ENCODE data around the gene NDUFS2. TPM values are rescaled to one million over a fixed set of nuclear protein-coding genes. Genes with fewer than 3 reads are reported as not detected.

The NDUFS2 gene
- total RNA-seq, 1 donor from 2014 or later, result 89.6 TPM

GRCh38 chr1:161164901-161165610, 37.1 kb upstream of the NDUFS2 start:
- Mint-ChIP-seq H3K4me1 (peaks cover 49% of the 10 kb centered on the region), H3K4me3 (peak overlapping the region; percentile 83), H3K27me3 (no peaks in the 10 kb centered on the region), H3K9me3 (no peaks in the 10 kb centered on the region), H3K27ac (peak overlapping the region; percentile 98), H3K36me3 (ENCODE audit: low read depth) (peaks cover 44% of the 10 kb centered on the region)
- intact Hi-C loops (cut with micrococcal nuclease), result no loop called here
- peak; percentile 65 for DNase-seq

- H3K4me1 Mint-ChIP-seq, result peaks cover 45% of the 10 kb centered on the region
- H3K9me3 Mint-ChIP-seq, result no peaks in the 10 kb centered on the region
Measured at GRCh38 chr1:161165742-161166668, 36.2 kb upstream of the NDUFS2 start, which contains the start of gene PPOX. TSS of gene PPOX (plus strand) at chr1:161166426. CDS start at chr1:161166848, 422 bp downstream.

DNA sequence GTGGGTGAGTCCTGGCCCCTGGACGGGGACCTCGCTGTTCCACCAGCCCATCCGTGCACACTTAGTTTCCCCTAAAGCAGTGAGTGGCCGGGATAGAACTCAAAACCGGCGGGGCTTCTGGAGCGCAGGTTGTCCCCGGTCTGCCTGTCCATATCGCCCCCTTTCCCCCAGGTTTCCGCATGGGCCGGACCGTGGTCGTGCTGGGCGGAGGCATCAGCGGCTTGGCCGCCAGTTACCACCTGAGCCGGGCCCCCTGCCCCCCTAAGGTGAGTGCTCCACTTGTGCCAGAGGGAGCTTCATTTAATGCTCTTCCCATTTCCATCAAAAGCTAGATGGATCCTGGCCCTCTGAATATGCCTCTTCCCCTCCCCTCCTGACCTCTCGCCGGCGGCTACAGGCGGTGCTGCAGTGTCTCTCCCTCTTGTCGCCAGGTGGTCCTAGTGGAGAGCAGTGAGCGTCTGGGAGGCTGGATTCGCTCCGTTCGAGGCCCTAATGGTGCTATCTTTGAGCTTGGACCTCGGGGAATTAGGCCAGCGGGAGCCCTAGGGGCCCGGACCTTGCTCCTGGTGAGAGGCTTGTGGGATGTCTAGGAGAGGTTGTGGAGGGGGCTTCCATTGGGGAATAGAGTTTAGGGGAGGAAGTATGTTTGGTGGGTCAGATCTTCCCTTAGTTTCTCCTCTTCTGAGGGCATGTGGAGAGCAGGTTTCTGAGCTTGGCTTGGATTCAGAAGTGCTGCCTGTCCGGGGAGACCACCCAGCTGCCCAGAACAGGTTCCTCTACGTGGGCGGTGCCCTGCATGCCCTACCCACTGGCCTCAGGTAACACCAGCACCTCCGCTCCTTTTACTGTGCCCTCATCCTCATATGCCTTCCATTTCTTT, 35.3 kb upstream of the NDUFS2 start:
- no peak for DNase-seq
- Mint-ChIP-seq H3K36me3 (ENCODE audit: low read depth) (peaks cover 49% of the 10 kb centered on the region), H3K27me3 (no peaks in the 10 kb centered on the region), H3K4me3 (peak overlapping the region; percentile 83), H3K4me1 (peaks cover 39% of the 10 kb centered on the region), H3K27ac (peak overlapping the region; percentile 98), H3K9me3 (no peaks in the 10 kb centered on the region)
- intact Hi-C loops (cut with micrococcal nuclease), result loop anchor here (1.0 to 2.0 kb wide), 4 partner anchors 10 to 35 kb away; partner anchors contain the start of genes B4GALT3, DEDD and UFC1

More at GRCh38 chr1:161165742-161166668, 36.2 kb upstream of the NDUFS2 start, which contains the start of gene PPOX:
- Mint-ChIP-seq H3K36me3 (ENCODE audit: low read depth) (peaks cover 48% of the 10 kb centered on the region), H3K27ac (peak within 1 kb of the TSS; percentile 98), H3K4me3 (peak within 1 kb of the TSS; percentile 83), H3K27me3 (no peaks in the 10 kb centered on the region)
- intact Hi-C loops (cut with micrococcal nuclease), result loop anchor here (1.0 to 2.0 kb wide), 4 partner anchors 11 to 34 kb away; partner anchors contain the start of genes B4GALT3, DEDD and UFC1
- peak; percentile 98 for DNase-seq

GRCh38 chr1:161168906-161169305, 33.3 kb upstream of the NDUFS2 start:
- no peaks in the 10 kb centered on the region for H3K27me3 Mint-ChIP-seq
- peaks cover 50% of the 10 kb centered on the region for H3K36me3 Mint-ChIP-seq (ENCODE audit: low read depth)
- no peaks in the 10 kb centered on the region for H3K9me3 Mint-ChIP-seq
- no peak overlapping the region for H3K4me3 Mint-ChIP-seq
- no peak for DNase-seq
- intact Hi-C loops (cut with micrococcal nuclease), result no loop called here
- H3K4me1 Mint-ChIP-seq, result peaks cover 37% of the 10 kb centered on the region
- H3K27ac Mint-ChIP-seq, result peak overlapping the region; percentile 37

GRCh38 chr1:161171191-161171590, 31.0 kb upstream of the NDUFS2 start:
- H3K4me3 Mint-ChIP-seq, result no peak overlapping the region
- H3K9me3 Mint-ChIP-seq, result no peaks in the 10 kb centered on the region
- H3K27me3 Mint-ChIP-seq, result no peaks in the 10 kb centered on the region
- no peak for DNase-seq
- H3K36me3 Mint-ChIP-seq (ENCODE audit: low read depth), result peaks cover 59% of the 10 kb centered on the region
- peaks cover 40% of the 10 kb centered on the region for H3K4me1 Mint-ChIP-seq
- no peak overlapping the region for H3K27ac Mint-ChIP-seq
- intact Hi-C loops (cut with micrococcal nuclease), result no loop called here

DNA sequence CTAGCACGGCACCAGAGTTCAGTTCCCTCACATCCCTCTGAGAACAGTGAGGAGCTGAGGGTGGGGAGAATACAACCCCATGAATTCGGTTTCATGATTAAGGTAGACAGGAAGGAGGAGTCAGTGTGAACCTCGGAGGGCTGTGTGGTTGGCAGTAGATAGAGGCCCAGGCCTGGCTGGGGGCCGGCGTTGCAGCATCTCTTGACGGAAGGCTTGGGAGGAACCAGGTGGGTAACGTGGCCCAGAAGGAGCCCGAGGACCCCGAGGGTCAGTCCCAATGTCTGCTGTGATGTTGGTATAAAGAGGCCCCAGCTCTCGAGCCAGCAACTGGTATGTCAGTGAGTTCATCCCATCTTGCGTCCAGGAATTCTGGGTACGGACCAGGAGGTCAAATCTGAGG, 30.5 kb upstream of the NDUFS2 start:
- H3K9me3 Mint-ChIP-seq, result no peaks in the 10 kb centered on the region

GRCh38 chr1:161172349-161172748, 29.8 kb upstream of the NDUFS2 start:
- intact Hi-C loops (cut with micrococcal nuclease), result no loop called here
- Mint-ChIP-seq H3K27ac (no peak overlapping the region), H3K4me1 (peaks cover 42% of the 10 kb centered on the region), H3K27me3 (no peaks in the 10 kb centered on the region), H3K9me3 (no peaks in the 10 kb centered on the region), H3K4me3 (no peak overlapping the region), H3K36me3 (ENCODE audit: low read depth) (peaks cover 65% of the 10 kb centered on the region)
- DNase-seq, result no peak

More for the DNA sequence above, 30.5 kb upstream of the NDUFS2 start:
- Mint-ChIP-seq H3K27ac (no peak overlapping the region), H3K4me1 (peaks cover 44% of the 10 kb centered on the region), H3K4me3 (no peak overlapping the region), H3K27me3 (no peaks in the 10 kb centered on the region), H3K36me3 (ENCODE audit: low read depth) (peaks cover 63% of the 10 kb centered on the region)
- intact Hi-C loops (cut with micrococcal nuclease), result no loop called here
- DNase-seq, result no peak

GRCh38 chr1:161172776-161173376, 29.3 kb upstream of the NDUFS2 start:
- Mint-ChIP-seq H3K4me1 (peaks cover 45% of the 10 kb centered on the region), H3K36me3 (ENCODE audit: low read depth) (peaks cover 65% of the 10 kb centered on the region), H3K27me3 (no peaks in the 10 kb centered on the region), H3K9me3 (no peaks in the 10 kb centered on the region), H3K27ac (no peak overlapping the region), H3K4me3 (no peak overlapping the region)
- intact Hi-C loops (cut with micrococcal nuclease), result no loop called here
- no peak for DNase-seq

DNA sequence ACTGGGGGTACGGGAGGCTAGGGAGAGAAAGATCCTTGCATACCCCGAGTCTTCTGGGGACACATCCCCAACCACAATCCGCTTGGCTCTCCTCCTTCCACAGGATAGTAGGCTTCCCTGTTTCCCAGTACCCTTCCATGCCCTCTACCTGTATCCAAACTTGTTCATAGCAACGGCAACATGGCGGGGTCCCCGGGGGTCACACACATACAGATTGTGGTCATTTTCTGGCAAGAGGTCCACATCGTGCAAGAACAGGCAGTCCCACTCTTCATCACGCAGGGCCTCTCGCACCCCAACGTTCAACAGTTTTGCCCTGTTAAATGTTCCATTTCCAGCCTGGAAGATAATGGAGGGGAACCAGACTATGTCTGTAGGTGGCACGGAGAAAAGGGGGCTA, 28.5 kb upstream of the NDUFS2 start:
- Mint-ChIP-seq H3K27ac (no peak overlapping the region), H3K4me1 (peaks cover 47% of the 10 kb centered on the region), H3K27me3 (no peaks in the 10 kb centered on the region), H3K9me3 (no peaks in the 10 kb centered on the region), H3K4me3 (no peak overlapping the region), H3K36me3 (ENCODE audit: low read depth) (peaks cover 65% of the 10 kb centered on the region)
- intact Hi-C loops (cut with micrococcal nuclease), result no loop called here
- no peak for DNase-seq

DNA sequence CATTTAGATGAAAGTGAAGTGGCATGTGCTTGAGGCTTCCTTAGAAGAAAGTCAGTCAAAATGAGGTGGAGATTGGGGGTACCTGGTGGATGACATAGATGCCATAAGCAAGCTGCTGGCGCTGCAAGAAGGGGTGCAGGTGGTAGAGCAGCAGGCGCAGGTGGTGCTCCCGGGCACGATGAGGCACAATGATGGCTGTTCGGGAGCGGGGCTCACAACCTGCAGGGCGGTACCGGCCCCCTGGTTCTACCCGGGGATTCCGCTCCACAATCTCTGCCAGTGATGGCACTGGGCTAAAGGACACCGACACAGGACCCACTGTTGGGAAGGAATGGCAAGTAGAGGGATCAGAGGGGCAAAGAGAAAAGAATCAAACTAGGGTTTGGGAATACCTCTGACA, 27.3 kb upstream of the NDUFS2 start:
- intact Hi-C loops (cut with micrococcal nuclease), result no loop called here
- H3K27me3 Mint-ChIP-seq, result no peaks in the 10 kb centered on the region
- H3K9me3 Mint-ChIP-seq, result no peaks in the 10 kb centered on the region
- DNase-seq, result no peak
- H3K4me1 Mint-ChIP-seq, result peaks cover 44% of the 10 kb centered on the region
- peak overlapping the region; percentile 1 for H3K27ac Mint-ChIP-seq
- H3K4me3 Mint-ChIP-seq, result peak overlapping the region; percentile 100
- H3K36me3 Mint-ChIP-seq (ENCODE audit: low read depth), result peaks cover 60% of the 10 kb centered on the region

DNA sequence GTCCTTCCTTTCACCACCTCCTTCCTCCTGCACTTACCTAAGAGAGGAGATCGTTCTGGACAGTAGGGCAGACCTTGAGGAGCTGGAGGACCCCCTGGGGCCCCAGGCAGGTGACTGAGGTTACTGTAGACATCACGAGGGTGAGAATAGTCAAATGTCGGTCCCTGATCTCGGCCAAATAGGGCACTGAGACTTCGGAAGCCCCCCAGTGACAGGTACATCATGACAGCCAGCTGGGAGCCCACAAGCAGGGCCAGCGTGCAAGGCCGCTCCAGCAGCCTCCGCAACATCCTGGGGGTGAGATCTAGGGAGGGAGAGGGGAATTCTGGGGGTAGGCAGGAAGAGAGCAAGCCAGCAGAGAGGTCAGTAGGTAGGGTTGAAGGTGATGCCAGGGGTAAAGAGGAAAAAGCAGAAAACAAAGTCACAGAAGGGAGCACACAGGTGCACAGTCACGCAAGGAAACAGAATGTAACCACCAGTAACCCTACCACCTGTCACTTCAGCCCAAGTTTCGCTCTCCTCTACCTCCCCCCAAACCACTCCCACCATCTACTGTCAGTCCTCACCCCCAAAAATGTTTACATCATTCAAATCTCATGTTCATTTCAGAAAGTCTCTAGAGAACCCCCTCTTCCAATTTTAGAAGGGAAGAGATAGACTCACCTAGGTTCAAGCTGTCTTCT, 26.3 kb upstream of the NDUFS2 start:
- Mint-ChIP-seq H3K4me3 (peak overlapping the region; percentile 100), H3K9me3 (no peaks in the 10 kb centered on the region), H3K4me1 (peaks cover 51% of the 10 kb centered on the region), H3K27me3 (no peaks in the 10 kb centered on the region), H3K27ac (peak overlapping the region; percentile 100), H3K36me3 (ENCODE audit: low read depth) (peaks cover 56% of the 10 kb centered on the region)
- intact Hi-C loops (cut with micrococcal nuclease), result loop anchor here (2.0 kb wide), 1 partner anchor 17 kb away; the partner anchor contains the start of gene USP21
- no peak for DNase-seq

DNA sequence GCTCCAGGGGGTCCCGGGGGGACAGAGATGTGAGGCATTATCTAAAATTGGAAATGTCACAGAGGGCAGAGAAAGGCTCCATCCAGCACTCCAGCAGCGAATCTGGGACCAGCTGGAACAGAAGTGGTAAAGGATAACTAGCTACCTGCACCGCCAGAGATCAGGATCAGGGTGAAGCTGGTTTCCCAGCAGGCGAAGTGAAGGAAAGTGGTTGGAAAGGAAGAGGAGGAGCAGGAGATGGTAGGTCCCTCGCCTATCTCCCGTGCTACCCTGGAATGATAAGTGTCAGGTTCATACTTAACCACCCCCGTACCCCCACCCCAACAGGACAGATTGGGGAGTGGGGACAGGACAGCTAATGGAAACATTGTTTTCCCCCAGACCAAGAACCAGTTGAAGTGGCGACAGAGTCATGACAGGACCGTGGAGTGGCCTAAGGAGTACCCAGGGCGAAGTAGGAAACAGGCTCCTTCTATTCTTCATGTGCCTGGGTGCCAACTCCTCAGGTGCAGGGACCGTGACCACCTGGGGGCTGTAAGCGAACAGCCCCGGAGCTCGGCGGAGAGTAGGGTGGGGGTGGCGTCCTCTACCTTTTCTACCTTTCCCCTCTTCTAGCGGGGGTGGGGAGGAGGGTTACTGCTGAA, 25.6 kb upstream of the NDUFS2 start:
- Mint-ChIP-seq H3K4me3 (peak overlapping the region; percentile 100), H3K27ac (peak overlapping the region; percentile 100), H3K27me3 (no peaks in the 10 kb centered on the region), H3K4me1 (peaks cover 54% of the 10 kb centered on the region), H3K9me3 (no peaks in the 10 kb centered on the region), H3K36me3 (ENCODE audit: low read depth) (peaks cover 50% of the 10 kb centered on the region)
- no peak for DNase-seq
- intact Hi-C loops (cut with micrococcal nuclease), result loop anchor here (1.0 to 2.0 kb wide), 2 partner anchors 10 to 18 kb away; partner anchors contain the start of genes PPOX and USP21
